Measurements from ENCODE around the gene ATN1.

Gene ATN1

DNA sequence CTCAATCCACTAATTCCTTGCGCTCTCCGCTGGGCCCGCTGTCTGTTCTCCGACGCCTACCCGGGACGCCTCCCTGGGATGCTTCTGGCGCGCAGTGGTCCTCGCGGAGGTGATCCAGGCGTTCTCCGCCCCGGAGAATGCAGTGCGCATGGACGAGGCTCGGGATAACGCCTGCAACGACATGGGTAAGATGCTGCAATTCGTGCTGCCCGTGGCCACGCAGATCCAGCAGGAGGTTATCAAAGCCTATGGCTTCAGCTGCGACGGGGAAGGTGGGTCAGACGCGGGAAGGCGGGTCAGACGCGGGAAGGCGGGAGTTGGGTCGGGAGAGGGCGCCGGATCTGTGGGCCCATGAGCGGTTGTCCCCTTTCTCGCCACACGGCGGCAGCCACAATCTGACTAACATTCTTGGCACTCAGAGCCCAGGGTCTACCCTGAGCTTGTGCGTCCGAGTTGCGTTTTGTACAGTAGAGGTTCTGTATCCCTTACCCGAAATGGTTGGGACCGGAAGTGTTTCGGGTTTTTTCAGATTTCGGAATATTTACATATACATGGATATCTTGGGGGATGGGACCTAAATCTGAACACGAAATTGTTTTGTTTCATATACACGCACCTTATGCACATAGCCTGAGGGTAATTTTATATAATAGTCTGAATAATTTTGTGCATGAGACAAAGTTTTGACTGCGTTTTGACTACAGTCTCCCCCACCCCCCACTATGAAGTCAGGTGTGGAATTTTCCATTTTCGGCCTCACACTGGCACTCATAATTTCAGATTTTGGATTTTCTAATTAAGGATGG lies 16.8 kb downstream of the ATN1 start:
- DNase-seq (ENCODE audit: low read depth in 2 of 2), result peak; percentile 78 to 88

DNA sequence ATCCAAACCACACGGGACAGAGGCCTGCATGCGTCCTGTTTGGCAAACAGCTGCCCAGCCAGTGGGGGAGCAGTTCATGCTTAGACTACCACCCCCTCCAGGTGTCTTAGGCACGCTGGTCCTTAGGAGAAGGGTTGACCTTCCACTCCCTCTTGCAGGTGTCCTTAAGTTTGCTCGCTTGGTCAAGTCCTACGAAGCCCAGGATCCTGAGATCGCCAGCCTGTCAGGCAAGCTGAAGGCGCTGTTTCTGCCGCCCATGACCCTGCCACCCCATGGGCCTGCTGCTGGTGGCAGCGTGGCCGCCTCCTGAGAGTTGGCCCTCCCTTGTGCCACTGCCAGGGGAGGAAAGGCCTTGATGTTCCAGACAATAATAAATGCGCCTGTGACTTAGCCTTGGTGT lies 17.9 kb downstream of the ATN1 start:
- no peak for DNase-seq (ENCODE audit: low read depth in 2 of 2)

- DNase-seq (ENCODE audit: low read depth in 2 of 2), result peak in 1 of 2 experiments; percentile 75
These were observed 18.5 kb downstream of the ATN1 start for GRCh38 chr12:6946033-6946919.

GRCh38 chr12:6946920-6947374 lies 19.2 kb downstream of the ATN1 start:
- DNase-seq (ENCODE audit: low read depth in 2 of 2), result no peak

DNA sequence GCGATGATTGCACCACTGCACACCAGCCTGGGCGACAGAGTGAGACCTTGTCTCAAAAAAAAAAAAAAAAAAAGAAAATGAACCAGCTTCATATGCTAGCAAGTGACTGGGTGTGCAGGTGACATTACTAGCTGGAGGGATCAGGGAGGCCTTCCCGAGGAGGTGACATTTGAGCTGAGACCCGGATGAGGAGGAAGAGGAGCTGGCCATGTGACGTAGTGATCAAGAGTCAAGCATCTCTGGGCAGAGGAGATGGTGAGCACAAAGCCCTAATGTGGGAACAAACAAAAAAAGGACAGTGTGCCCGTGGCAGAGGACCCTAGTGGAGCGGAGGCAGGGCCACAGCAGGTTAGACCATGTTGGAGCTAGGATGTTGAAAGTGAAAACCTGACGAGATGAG lies 19.9 kb downstream of the ATN1 start:
- no peak for DNase-seq (ENCODE audit: low read depth in 2 of 2)

DNA sequence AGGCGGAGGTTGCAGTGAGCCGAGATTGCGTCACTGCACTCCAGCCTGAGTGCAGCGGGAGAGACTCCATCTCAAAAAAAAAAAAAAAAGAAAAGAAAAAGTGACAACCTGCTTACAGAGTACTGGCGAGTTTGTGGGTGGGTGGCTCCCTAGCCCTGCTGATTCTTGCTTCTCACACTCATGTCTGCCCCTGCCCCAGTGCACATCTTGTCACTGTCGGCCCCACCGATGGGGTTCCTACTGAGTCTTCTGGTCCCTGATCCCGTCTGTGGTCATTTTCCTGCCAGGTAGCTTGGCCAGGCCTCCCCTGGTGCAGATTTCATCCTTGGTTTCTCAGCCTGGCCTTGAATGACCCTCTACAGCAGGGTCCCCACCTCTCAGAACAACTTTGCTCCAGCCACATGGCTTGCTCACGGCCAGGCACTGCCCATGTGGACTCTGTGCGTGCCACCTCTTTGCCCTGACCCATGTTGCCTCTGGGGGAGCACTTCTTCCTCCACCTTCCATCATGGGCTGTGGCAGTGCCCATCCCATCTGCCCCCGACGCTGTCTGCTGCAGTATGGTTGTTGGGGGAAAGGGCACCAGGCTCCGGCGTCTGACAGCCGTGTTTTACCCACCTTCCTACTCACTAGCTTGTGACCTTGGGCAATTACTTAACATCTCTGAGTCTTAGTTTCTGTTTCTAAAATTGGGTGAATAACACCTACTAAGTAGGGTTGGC lies 21.3 kb downstream of the ATN1 start:
- no peak for DNase-seq (ENCODE audit: low read depth in 2 of 2)

- no peak for DNase-seq (ENCODE audit: low read depth in 2 of 2)
These were observed 22.6 kb downstream of the ATN1 start for GRCh38 chr12:6950401-6950801.

DNA sequence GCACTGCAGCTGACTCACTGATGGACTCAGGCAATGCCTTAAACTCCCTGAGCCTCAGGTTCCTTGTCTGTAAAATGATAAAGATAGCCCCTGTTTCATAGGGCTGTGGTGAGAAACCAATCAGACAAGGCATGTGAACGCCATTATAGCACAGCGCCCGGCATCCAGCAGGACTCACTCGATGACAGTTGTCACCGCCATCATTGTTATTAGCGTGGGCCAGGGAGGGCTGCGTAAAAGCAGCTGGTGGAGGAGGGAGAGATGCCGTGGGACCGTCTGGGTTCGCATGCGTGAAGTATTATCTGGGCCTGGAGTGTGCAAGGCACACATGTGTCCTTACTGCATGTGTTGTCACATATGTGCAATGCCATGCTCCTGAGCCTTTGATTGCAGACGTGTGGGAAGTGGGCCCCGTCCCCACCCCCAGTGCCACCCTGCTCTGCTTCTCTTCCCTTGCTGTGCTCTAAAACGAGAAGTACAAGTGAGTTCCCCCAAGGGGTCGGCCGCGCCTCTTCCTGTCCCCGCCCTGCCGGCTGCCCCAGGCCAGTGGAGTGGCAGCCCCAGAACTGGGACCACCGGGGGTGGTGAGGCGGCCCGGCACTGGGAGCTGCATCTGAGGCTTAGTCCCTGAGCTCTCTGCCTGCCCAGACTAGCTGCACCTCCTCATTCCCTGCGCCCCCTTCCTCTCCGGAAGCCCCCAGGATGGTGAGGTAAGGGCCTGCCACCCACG lies 23.2 kb downstream of the ATN1 start, which contains the start of gene PTPN6:
Gene PTPN6 (plus strand): TSS at position 546 of the 730 bp plus-strand sequence. CDS start 157 bp downstream, at position 703.
- peak in 1 of 2 experiments; percentile 59 for DNase-seq (ENCODE audit: low read depth in 2 of 2)

- DNase-seq (ENCODE audit: low read depth in 2 of 2), result no peak
These were observed 23.9 kb downstream of the ATN1 start for GRCh38 chr12:6951551-6952120.

DNA sequence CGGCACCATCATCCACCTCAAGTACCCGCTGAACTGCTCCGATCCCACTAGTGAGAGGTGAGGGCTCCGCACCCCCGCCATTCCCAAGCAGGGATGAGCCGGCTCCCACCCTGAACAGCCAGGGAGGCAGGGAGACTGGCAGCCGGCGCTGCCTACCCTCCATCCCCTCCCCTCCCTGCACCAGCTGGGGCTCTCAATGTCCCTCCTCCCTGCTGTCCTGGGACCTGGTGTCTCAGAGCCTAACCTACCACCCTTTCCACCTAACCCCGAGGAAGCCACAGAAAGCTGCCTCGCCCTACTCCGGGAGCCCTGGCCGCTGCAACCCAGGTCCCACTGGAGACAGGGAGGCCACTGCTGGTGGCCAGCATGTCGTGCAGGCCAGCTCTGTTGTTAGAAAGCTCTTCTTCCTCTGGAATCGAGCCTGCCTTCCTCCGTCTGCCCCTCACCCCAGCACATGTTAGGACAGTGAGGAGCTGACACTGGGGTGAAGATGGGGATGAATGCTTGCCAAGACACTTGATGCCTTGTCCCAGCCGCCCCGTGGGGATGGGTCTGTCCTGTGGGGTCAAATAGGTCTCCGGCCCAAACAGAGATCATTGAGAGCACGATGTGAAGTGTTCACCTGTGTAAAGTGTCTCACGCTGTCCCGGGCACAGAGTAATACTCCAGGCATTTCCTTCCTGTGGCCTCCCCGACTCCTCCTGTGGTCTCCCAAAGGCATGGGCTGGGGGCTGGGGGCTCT lies 24.5 kb downstream of the ATN1 start:
- DNase-seq (ENCODE audit: low read depth in 2 of 2), result no peak

DNA sequence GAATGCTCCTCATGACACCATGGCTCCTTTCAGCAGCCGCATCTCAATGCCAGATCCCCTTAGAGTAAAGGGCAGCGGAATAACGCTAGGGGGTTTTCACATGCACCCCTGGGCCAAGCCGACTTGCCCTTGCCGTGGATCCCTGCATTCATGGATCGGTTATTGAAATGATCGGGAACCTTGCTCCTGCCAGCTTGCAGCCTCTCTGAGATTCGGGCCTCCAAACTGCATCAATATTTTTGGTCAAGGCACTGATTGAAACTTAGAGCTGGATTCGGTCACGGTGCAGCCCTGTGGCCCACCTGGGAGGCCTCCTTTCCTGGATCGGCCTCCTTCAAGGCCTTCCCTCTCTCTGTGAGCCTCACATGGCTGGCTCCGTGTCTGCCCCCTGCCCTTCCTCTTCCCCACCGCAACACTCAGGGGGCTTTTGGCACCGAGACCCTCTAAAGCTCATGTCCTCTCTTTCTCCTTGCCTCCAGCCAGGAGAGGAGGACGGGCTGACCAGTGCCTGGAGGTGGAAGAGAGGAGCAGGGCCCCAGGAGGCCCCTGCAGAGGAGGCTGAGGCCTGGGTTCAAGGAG lies 25.2 kb downstream of the ATN1 start:
- no peak for DNase-seq (ENCODE audit: low read depth in 2 of 2)

DNA sequence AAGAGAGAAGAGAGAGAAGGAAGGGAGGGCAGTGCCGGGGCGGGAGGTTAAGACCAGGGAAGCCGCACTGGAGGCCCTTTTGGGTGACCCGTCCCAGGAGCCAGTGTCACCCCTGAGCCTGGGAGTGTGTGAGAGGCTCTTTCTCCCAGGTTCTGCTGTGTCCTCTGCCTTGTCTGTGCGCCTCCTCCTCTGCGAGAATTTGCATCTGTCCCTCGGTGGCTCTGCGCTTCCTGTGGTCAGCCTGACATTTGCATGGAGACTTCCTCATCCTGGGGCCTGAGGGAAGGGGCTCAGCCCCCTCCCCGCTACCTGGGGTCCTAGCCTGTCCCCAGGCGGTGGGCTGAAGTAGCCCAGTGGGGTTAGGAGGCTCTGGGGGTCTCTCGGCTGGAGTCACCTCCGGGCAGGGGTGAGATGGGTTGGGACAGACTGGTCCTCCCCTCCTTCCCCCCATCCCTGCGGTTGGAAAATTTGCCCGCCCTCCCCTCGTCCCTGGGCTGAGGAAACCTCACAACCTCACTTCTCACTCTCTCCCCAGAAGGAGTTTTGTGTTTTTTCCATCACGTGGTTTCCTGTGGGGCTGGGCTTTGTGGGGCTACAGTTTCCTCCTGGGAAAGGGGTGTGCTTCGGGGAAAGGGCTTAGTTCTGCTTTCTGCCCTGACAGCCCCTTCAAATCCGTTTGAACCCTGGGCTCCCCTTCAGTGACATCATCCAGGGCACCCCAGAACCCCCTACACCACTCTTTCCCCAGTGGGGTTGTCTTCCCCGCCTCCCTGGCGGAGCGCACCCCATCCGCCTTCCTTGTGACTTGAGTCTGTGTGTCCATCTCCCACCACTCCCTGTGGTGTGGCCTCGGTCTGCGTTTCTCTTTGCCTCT lies 25.9 kb downstream of the ATN1 start:
- DNase-seq (ENCODE audit: low read depth in 2 of 2), result peak; percentile 69 to 84

GRCh38 chr12:6954316-6955107 lies 26.8 kb downstream of the ATN1 start:
- DNase-seq (ENCODE audit: low read depth in 2 of 2), result no peak

GRCh38 chr12:6955108-6956020 lies 27.6 kb downstream of the ATN1 start:
- no peak for DNase-seq (ENCODE audit: low read depth in 2 of 2)

DNA sequence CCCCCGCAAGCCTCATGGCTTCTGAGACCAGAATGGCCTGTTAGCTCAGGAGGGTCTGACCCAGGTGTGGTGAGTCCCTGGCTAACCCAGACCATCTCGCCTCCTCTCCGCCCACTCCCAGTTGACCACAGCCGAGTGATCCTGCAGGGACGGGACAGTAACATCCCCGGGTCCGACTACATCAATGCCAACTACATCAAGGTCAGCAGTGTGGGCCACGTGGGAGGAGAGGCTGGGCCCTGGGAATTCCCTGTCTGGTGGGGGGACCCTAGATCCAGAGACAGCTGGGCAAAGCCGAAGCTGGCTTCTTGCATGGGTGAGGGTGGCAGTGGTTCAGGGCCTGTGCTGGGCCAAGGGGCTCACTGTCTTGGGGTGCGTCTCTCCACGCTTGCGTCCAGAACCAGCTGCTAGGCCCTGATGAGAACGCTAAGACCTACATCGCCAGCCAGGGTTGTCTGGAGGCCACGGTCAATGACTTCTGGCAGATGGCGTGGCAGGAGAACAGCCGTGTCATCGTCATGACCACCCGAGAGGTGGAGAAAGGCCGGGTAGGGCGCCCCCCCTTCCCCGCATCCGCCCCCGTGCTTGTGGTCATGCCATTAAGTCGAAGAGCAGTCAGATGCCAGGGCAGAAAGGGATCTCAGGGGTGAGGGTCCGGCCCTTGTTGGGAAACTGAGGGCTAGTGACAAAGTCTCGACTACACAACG lies 28.4 kb downstream of the ATN1 start:
- DNase-seq (ENCODE audit: low read depth in 2 of 2), result no peak

GRCh38 chr12:6957151-6957701 lies 29.5 kb downstream of the ATN1 start:
- DNase-seq (ENCODE audit: low read depth in 2 of 2), result no peak
